NCI-H2227 (cell line): ENCODE data around the gene ASIC1.
A peak's percentile ranks its signal among the peaks of the same experiment; 100 is the strongest.
"Not testable (repeated sequence)": the region's sequence is repeated elsewhere in the genome, so short reads cannot be mapped to it uniquely, and the experiment has no call there.

Experiments used
- DNase-seq: peaks from one replicate; lab custom pipeline; 2025; ENCODE audit not compliant: unreplicated experiment; lab: John Stamatoyannopoulos, UW

The ASIC1 gene

GRCh38 chr12:50057000-50057841, at the start of gene ASIC1:
Gene ASIC1, plus strand, starts transcription at chr12:50057596. Its CDS starts 1,171 bp downstream, at chr12:50058767.
- DNase-seq: peak; percentile 82

GRCh38 chr12:50013361-50014147, 43.8 kb upstream of the ASIC1 start:
- no peak for DNase-seq

GRCh38 chr12:50014342-50014741, 43.1 kb upstream of the ASIC1 start:
- DNase-seq: no peak

GRCh38 chr12:50016501-50017475, 40.6 kb upstream of the ASIC1 start:
- peak; percentile 52 for DNase-seq

GRCh38 chr12:50017641-50018040, 39.8 kb upstream of the ASIC1 start:
- no peak for DNase-seq

- DNase-seq: no peak
Measured at GRCh38 chr12:50018154-50018553, 39.2 kb upstream of the ASIC1 start.

- DNase-seq: no peak
Measured at GRCh38 chr12:50018968-50019367, 38.4 kb upstream of the ASIC1 start.

GRCh38 chr12:50019524-50019923, 37.9 kb upstream of the ASIC1 start:
- DNase-seq: no peak

GRCh38 chr12:50021031-50021430, 36.4 kb upstream of the ASIC1 start:
- DNase-seq: no peak

GRCh38 chr12:50022903-50023302, 34.5 kb upstream of the ASIC1 start:
- DNase-seq: no peak

- no peak for DNase-seq
Measured at GRCh38 chr12:50024227-50024626, 33.2 kb upstream of the ASIC1 start.

GRCh38 chr12:50024805-50025186, 32.6 kb upstream of the ASIC1 start:
- peak; percentile 17 for DNase-seq

GRCh38 chr12:50025187-50026059, 32.0 kb upstream of the ASIC1 start, which contains the start of gene RACGAP1:
Gene RACGAP1, minus strand, starts transcription at chr12:50025494. Its CDS starts 8,779 bp downstream, at chr12:50016715.
- peak; percentile 99 for DNase-seq

GRCh38 chr12:50026691-50027090, 30.7 kb upstream of the ASIC1 start:
- no peak for DNase-seq

- not testable (repeated sequence) for DNase-seq
Measured at GRCh38 chr12:50030449-50030848, 26.9 kb upstream of the ASIC1 start.

GRCh38 chr12:50032515-50032853, 24.9 kb upstream of the ASIC1 start:
- no peak for DNase-seq

GRCh38 chr12:50032854-50033581, 24.4 kb upstream of the ASIC1 start:
- DNase-seq: peak; percentile 4

GRCh38 chr12:50038336-50038735, 19.1 kb upstream of the ASIC1 start:
- no peak for DNase-seq

GRCh38 chr12:50039151-50039835, 18.1 kb upstream of the ASIC1 start:
- DNase-seq: peak; percentile 84
